MM.1S (cell line): ENCODE measurements around the gene BLM.
"Not testable (repeated sequence)": the region's sequence is repeated elsewhere in the genome, so short reads cannot be mapped to it uniquely, and the experiment has no call there.

Experiments
- DNase-seq: peaks from one replicate; pipeline ENCODE4 v3.0.0-alpha.2; 2015
- H2AFZ ChIP-seq: fragments of 300-600 bp; sonication (generic); 2 replicates; pipeline ENCODE4 v1.6.0; 2016; ENCODE audit warnings: antibody characterized with exemption, low read length
- H3F3A ChIP-seq: fragments of 300-600 bp; sonication (generic); 2 replicates; pipeline ENCODE4 v1.6.1; 2016; ENCODE audit warnings: mild to moderate bottlenecking, antibody characterized with exemption, low read length, moderate library complexity, mixed read lengths; ENCODE audit not compliant: insufficient read depth
- H3K27ac ChIP-seq: fragments of 300-600 bp; sonication (generic); 2 replicates; pipeline ENCODE4 v1.5.1; 2016; ENCODE audit warnings: mild to moderate bottlenecking, low read length
- H3K27me3 ChIP-seq: fragments of 300-600 bp; sonication (generic); replicated peaks from 2 replicates; pipeline ENCODE4 v1.6.0; 2016; ENCODE audit warnings: low read length; ENCODE audit not compliant: insufficient read depth
- H3K36me3 ChIP-seq: fragments of 300-600 bp; sonication (generic); replicated peaks from 2 replicates; pipeline ENCODE4 v1.6.1; 2016; ENCODE audit warnings: mild to moderate bottlenecking, low read length, mixed read lengths; ENCODE audit not compliant: insufficient read depth
- H3K4me1 ChIP-seq: fragments of 300-600 bp; sonication (generic); 2 replicates; pipeline ENCODE4 v1.6.1; 2016; ENCODE audit warnings: low read length, mixed read lengths
- H3K4me2 ChIP-seq: fragments of 300-600 bp; sonication (generic); 2 replicates; pipeline ENCODE4 v1.6.0; 2016; ENCODE audit warnings: low read depth, low read length
- H3K4me3 ChIP-seq: fragments of 300-600 bp; sonication (generic); 2 replicates; pipeline ENCODE4 v1.5.1; 2016; ENCODE audit warnings: low read length, mixed read lengths
- H3K79me2 ChIP-seq: fragments of 300-600 bp; sonication (generic); 2 replicates; pipeline ENCODE4 v1.6.1; 2016; ENCODE audit warnings: mixed run types, low read length, mixed read lengths
- H3K9ac ChIP-seq: fragments of 300-600 bp; sonication (generic); 2 replicates; pipeline ENCODE4 v1.6.1; 2016; ENCODE audit warnings: low read length, mixed read lengths
- H3K9me2 ChIP-seq: fragments of 300-600 bp; sonication (generic); replicated peaks from 2 replicates; pipeline ENCODE4 v1.6.1; 2016; ENCODE audit warnings: mild to moderate bottlenecking, low read length, mixed read lengths; ENCODE audit not compliant: insufficient read depth
- H3K9me3 ChIP-seq: fragments of 300-600 bp; sonication (generic); replicated peaks from 2 replicates; pipeline ENCODE4 v1.6.1; 2016; ENCODE audit warnings: mild to moderate bottlenecking, low read length, mixed read lengths; ENCODE audit not compliant: insufficient read depth
- H4K20me1 ChIP-seq: fragments of 300-600 bp; sonication (generic); 2 replicates; pipeline ENCODE4 v1.6.1; 2016; ENCODE audit warnings: mild to moderate bottlenecking, low read length, moderate library complexity, mixed read lengths; ENCODE audit not compliant: insufficient read depth
- CTCF ChIP-seq: fragments of 300-600 bp; sonication (generic); IDR thresholded peaks from 2 replicates; pipeline ENCODE4 v1.5.1; 2016; ENCODE audit warnings: antibody characterized with exemption, low read length, mixed read lengths
- EZH2 ChIP-seq: fragments of 300-600 bp; sonication (generic); optimal IDR thresholded peaks from 2 replicates; pipeline ENCODE3; 2017; ENCODE audit warnings: low read depth, mild to moderate bottlenecking, antibody characterized with exemption, low read length, mixed read lengths
- EZH2phosphoT487 ChIP-seq: fragments of 300-600 bp; sonication (generic); IDR thresholded peaks from 2 replicates; pipeline ENCODE4 v1.6.1; 2018; ENCODE audit warnings: antibody characterized with exemption, low read length

The BLM gene

GRCh38 chr15:90716976-90717821 is at the start of gene BLM:
Gene BLM, plus strand, starts transcription at chr15:90717346. Its CDS starts 30,047 bp downstream, at chr15:90747393.
- Histone ChIP-seq H3K27me3 (no peaks in the 10 kb centered on the region), H3K27ac (peak within 1 kb of the TSS; percentile 94), H3K36me3 (no peaks in the 10 kb centered on the region), H4K20me1 (no peaks in the 10 kb centered on the region), H3K4me2 (peak within 1 kb of the TSS; percentile 98), H3K9me2 (no peaks in the 10 kb centered on the region), H3K79me2 (peaks cover 45% of the 10 kb centered on the region), H3K4me1 (peaks cover 18% of the 10 kb centered on the region), H2AFZ (peak within 1 kb of the TSS; percentile 98), H3F3A (peaks cover 8% of the 10 kb centered on the region), H3K4me3 (peak within 1 kb of the TSS; percentile 97), H3K9me3 (no peaks in the 10 kb centered on the region), H3K9ac (peak within 1 kb of the TSS; percentile 90)
- peak; percentile 98 for DNase-seq
- TF ChIP-seq EZH2 (no peak), EZH2phosphoT487 (no peak), CTCF (peak; percentile 16)

GRCh38 chr15:90667755-90668345 is 49.3 kb upstream of the BLM start:
- H3K4me2 ChIP-seq = not testable (repeated sequence)

GRCh38 chr15:90670631-90671030 is 46.5 kb upstream of the BLM start:
- not testable (repeated sequence) for H3F3A ChIP-seq, H3K4me2 ChIP-seq, H3K4me1 ChIP-seq

More at GRCh38 chr15:90667755-90668345, 49.3 kb upstream of the BLM start:
- not testable (repeated sequence) for H3K9ac ChIP-seq, H3K9me2 ChIP-seq, H3K4me1 ChIP-seq, H3K9me3 ChIP-seq, H2AFZ ChIP-seq, DNase-seq, H3K36me3 ChIP-seq, H3K79me2 ChIP-seq, H3K27ac ChIP-seq, H4K20me1 ChIP-seq, H3F3A ChIP-seq, H3K4me3 ChIP-seq
- peaks cover 100% of the 10 kb centered on the region for H3K27me3 ChIP-seq

GRCh38 chr15:90671216-90671615 is 45.9 kb upstream of the BLM start:
- H3F3A ChIP-seq = no peaks in the 10 kb centered on the region
- no peak overlapping the region for H3K9ac ChIP-seq
- no peaks in the 10 kb centered on the region for H3K36me3 ChIP-seq
- peaks cover 87% of the 10 kb centered on the region for H3K27me3 ChIP-seq
- H3K4me2 ChIP-seq = no peak overlapping the region
- H2AFZ ChIP-seq = no peak overlapping the region
- no peak overlapping the region for H3K27ac ChIP-seq
- H3K9me3 ChIP-seq = no peaks in the 10 kb centered on the region
- no peak for TF ChIP-seq EZH2
- TF ChIP-seq CTCF = no peak
- TF ChIP-seq EZH2phosphoT487 = no peak
- no peak overlapping the region for H3K4me3 ChIP-seq
- no peaks in the 10 kb centered on the region for H3K9me2 ChIP-seq
- H3K79me2 ChIP-seq = no peaks in the 10 kb centered on the region
- H4K20me1 ChIP-seq = no peaks in the 10 kb centered on the region
- no peaks in the 10 kb centered on the region for H3K4me1 ChIP-seq
- no peak for DNase-seq

More at GRCh38 chr15:90670631-90671030, 46.5 kb upstream of the BLM start:
- not testable (repeated sequence) for H3K9me3 ChIP-seq, DNase-seq, H2AFZ ChIP-seq, H3K9ac ChIP-seq, H3K27ac ChIP-seq, H3K9me2 ChIP-seq, H4K20me1 ChIP-seq, H3K4me3 ChIP-seq, H3K36me3 ChIP-seq, H3K79me2 ChIP-seq
- H3K27me3 ChIP-seq = peaks cover 93% of the 10 kb centered on the region

- not testable (repeated sequence) for H3K9me3 ChIP-seq, H3K36me3 ChIP-seq, H3K27ac ChIP-seq, DNase-seq, H2AFZ ChIP-seq, H3F3A ChIP-seq, H3K9ac ChIP-seq, H3K4me1 ChIP-seq, H4K20me1 ChIP-seq, H3K9me2 ChIP-seq, H3K79me2 ChIP-seq, H3K4me3 ChIP-seq, H3K4me2 ChIP-seq
- H3K27me3 ChIP-seq = peaks cover 66% of the 10 kb centered on the region
Observed at GRCh38 chr15:90673357-90673756, 43.8 kb upstream of the BLM start.
